Activated CD8-positive, alpha-beta T cell treated with anti-CD3 and anti-CD28 coated beads for 36 hours (primary cell): ENCODE results near the gene GABARAPL2. TPM values are rescaled to one million over a fixed set of nuclear protein-coding genes. Genes with fewer than 3 reads are reported as not detected.

Experiments used
- ATAC-seq: fragments of 200-7000 bp; cut with Tn5 transposase; one replicate; pipeline ENCODE4 v1.10.0; 2021; ENCODE audit warnings: mild to moderate bottlenecking, moderate library complexity
- CTCF ChIA-PET: fragments of 350-600 bp; sonication (Branson Sonifier 250); formaldehyde crosslinking; loops from one replicate; lab custom pipeline; 2021; ENCODE audit warnings: antibody characterized with exemption; lab: Charles Lee
- POLR2A ChIA-PET: fragments of 350-600 bp; sonication (Branson Sonifier 250); formaldehyde crosslinking; loops from one replicate; lab custom pipeline; 2021; ENCODE audit warnings: antibody characterized with exemption; lab: Charles Lee
- DNase-seq: peaks from one replicate; pipeline ENCODE4 v3.0.0-alpha.2; 2020
- H3K27ac Mint-ChIP-seq: one replicate; pipeline ENCODE4 v1.8.0; 2021; ENCODE audit warnings: mild to moderate bottlenecking, mixed read lengths
- H3K27me3 Mint-ChIP-seq: one replicate; pipeline ENCODE4 v1.8.0; 2021; ENCODE audit warnings: mixed read lengths
- H3K36me3 Mint-ChIP-seq: one replicate; pipeline ENCODE4 v1.8.0; 2021; ENCODE audit warnings: low read depth, mixed read lengths
- H3K4me1 Mint-ChIP-seq: one replicate; pipeline ENCODE4 v1.8.0; 2021; ENCODE audit warnings: low read depth, mixed read lengths
- H3K4me3 Mint-ChIP-seq: one replicate; pipeline ENCODE4 v1.8.0; 2021; ENCODE audit warnings: mild to moderate bottlenecking, moderate library complexity, mixed read lengths
- H3K9me3 Mint-ChIP-seq: one replicate; pipeline ENCODE4 v1.8.0; 2021; ENCODE audit warnings: mixed read lengths
- CTCF ChIP-seq: fragments of 200-600 bp; IDR thresholded peaks from one replicate; pipeline ENCODE4 v1.8.0; 2022; ENCODE audit warnings: antibody characterized with exemption, mild to moderate bottlenecking
- intact Hi-C: fragments of 100-400 bp; cut with micrococcal nuclease; formaldehyde crosslinking; loops from one replicate; pipeline ENCODE4 v1.10.0; 2022
- total RNA-seq, 2 experiments: library from RNA; stranded (reverse); gene quantifications; one replicate each; pipeline ENCODE4 v1.2.3, GENCODE V29; 2021

GABARAPL2 gene
- total RNA-seq, 2 experiments from 2014 or later, result 56.3 to 57.4 TPM

GRCh38 chr16:75622761-75623605 lies 56.8 kb downstream of the GABARAPL2 start, which contains the start of gene ADAT1:
Gene ADAT1 (minus strand): TSS chr16:75623281. CDS start chr16:75620799, 2,482 bp downstream.
- Mint-ChIP-seq H3K4me1 (peaks cover 45% of the 10 kb centered on the region), H3K27me3 (no peaks in the 10 kb centered on the region), H3K4me3 (peak within 1 kb of the TSS; percentile 97), H3K27ac (peak within 1 kb of the TSS; percentile 96), H3K9me3 (no peaks in the 10 kb centered on the region), H3K36me3 (peaks cover 52% of the 10 kb centered on the region)
- ChIA-PET CTCF (interaction anchor here (0.8 to 3.5 kb wide), 8 partner anchors 8 to 159 kb away, joined by 4 to 18 read pairs (median 8); partner anchors contain the start of genes KARS1 and TERF2IP), POLR2A (interaction anchor here (0.7 to 4.1 kb wide), 16 partner anchors 10 to 159 kb away, joined by 3 to 50 read pairs (median 4); partner anchors contain the start of genes GABARAPL2, KARS1, TERF2IP and TMEM170A)
- no peak for TF ChIP-seq CTCF
- intact Hi-C loops, result loop anchor here (2.0 to 10.0 kb wide), 3 partner anchors 26 to 158 kb away; partner anchors contain the start of genes GABARAPL2 and TMEM170A
- peak; percentile 99 for DNase-seq
- ATAC-seq, result peak; percentile 93

GRCh38 chr16:75624921-75625334 lies 58.7 kb downstream of the GABARAPL2 start:
- Mint-ChIP-seq H3K4me3 (no peak overlapping the region), H3K4me1 (peaks cover 46% of the 10 kb centered on the region)

GRCh38 chr16:75626806-75627205 lies 60.6 kb downstream of the GABARAPL2 start:
- ATAC-seq, result no peak
- intact Hi-C loops, result loop anchor here (10.0 kb wide), 1 partner anchor 162 kb away; the partner anchor contains the start of gene TMEM170A
- CTCF ChIA-PET, result interaction anchor here (1.6 kb wide), 1 partner anchor 154 kb away, joined by 3 read pairs; no protein-coding TSS in a partner anchor
- DNase-seq, result no peak
- TF ChIP-seq CTCF, result no peak
- H3K36me3 Mint-ChIP-seq, result peaks cover 66% of the 10 kb centered on the region
- H3K9me3 Mint-ChIP-seq, result no peaks in the 10 kb centered on the region
- H3K27ac Mint-ChIP-seq, result peak overlapping the region; percentile 66
- POLR2A ChIA-PET, result interaction anchor here (0.9 to 9.2 kb wide), 6 partner anchors 8 to 21 kb away, joined by 3 to 67 read pairs (median 4); partner anchors contain the start of genes KARS1 and TERF2IP
- no peaks in the 10 kb centered on the region for H3K27me3 Mint-ChIP-seq
- H3K4me1 Mint-ChIP-seq, result peaks cover 27% of the 10 kb centered on the region
- no peak overlapping the region for H3K4me3 Mint-ChIP-seq

More at GRCh38 chr16:75624921-75625334, 58.7 kb downstream of the GABARAPL2 start:
- no peaks in the 10 kb centered on the region for H3K9me3 Mint-ChIP-seq
- H3K27ac Mint-ChIP-seq, result peak overlapping the region; percentile 51
- intact Hi-C loops, result loop anchor here (10.0 kb wide), 1 partner anchor 160 kb away; the partner anchor contains the start of gene TMEM170A
- peaks cover 56% of the 10 kb centered on the region for H3K36me3 Mint-ChIP-seq
- no peak for DNase-seq
- ChIA-PET POLR2A (interaction anchor here (3.2 kb wide), 1 partner anchor 23 kb away, joined by 14 read pairs; the partner anchor contains the start of genes KARS1 and TERF2IP), CTCF (no interaction called here)
- no peaks in the 10 kb centered on the region for H3K27me3 Mint-ChIP-seq
- no peak for ATAC-seq
- TF ChIP-seq CTCF, result no peak

Other genes with a start within 250 kb of the GABARAPL2 start
- gene CFDP1, start 132.9 kb upstream of the GABARAPL2 start, total RNA-seq, result 10 to 100 TPM; 34.7 to 39.9 TPM
- 10 to 100 TPM; 25.1 to 27.1 TPM for gene TMEM170A, start 101.7 kb upstream of the GABARAPL2 start, total RNA-seq
- gene CHST6, start 70.9 kb upstream of the GABARAPL2 start, total RNA-seq, result not detected
- gene CHST5, start 30.3 kb upstream of the GABARAPL2 start, total RNA-seq, result not detected
- gene TMEM231, start 10.1 kb upstream of the GABARAPL2 start, total RNA-seq, result 1 to 10 TPM; 4.9 to 5.1 TPM
- 10 to 100 TPM; 41.7 to 43.6 TPM for gene ADAT1, start 56.9 kb downstream of the GABARAPL2 start, total RNA-seq
- gene KARS1, start 81.3 kb downstream of the GABARAPL2 start, total RNA-seq, result 100 to 1,000 TPM; 320 to 335 TPM
- gene TERF2IP, start 81.4 kb downstream of the GABARAPL2 start, total RNA-seq, result 10 to 100 TPM; 66.3 to 68.1 TPM
- gene CPHXL2, start 110.6 kb downstream of the GABARAPL2 start, total RNA-seq, result not detected
- not detected for gene DUXB, start 135.1 kb downstream of the GABARAPL2 start, total RNA-seq
- not detected for gene CPHXL, start 160.1 kb downstream of the GABARAPL2 start, total RNA-seq